NB4 (cell line): Measurements from ENCODE around the gene GPS2.

Experiments used
- MYC ChIP-seq: IDR thresholded peaks from 2 replicates; pipeline ENCODE4 v1.6.1; 2011; ENCODE audit warnings: low read depth, low read length
- POLR2A ChIP-seq: IDR thresholded peaks from 2 replicates; pipeline ENCODE4 v1.6.1; 2011; ENCODE audit warnings: mild to moderate bottlenecking; ENCODE audit not compliant: insufficient read length; ENCODE audit errors: extremely low read depth
- TF ChIP-seq, protein P1 (sequence below): IDR thresholded peaks from one replicate; pipeline ENCODE4 v1.5.1; 2012; ENCODE audit warnings: low read depth, low read length
- TF ChIP-seq, protein P2 (sequence below): IDR thresholded peaks from 2 replicates; pipeline ENCODE4 v1.6.1; 2011; ENCODE audit warnings: low read depth, low read length

DNA sequence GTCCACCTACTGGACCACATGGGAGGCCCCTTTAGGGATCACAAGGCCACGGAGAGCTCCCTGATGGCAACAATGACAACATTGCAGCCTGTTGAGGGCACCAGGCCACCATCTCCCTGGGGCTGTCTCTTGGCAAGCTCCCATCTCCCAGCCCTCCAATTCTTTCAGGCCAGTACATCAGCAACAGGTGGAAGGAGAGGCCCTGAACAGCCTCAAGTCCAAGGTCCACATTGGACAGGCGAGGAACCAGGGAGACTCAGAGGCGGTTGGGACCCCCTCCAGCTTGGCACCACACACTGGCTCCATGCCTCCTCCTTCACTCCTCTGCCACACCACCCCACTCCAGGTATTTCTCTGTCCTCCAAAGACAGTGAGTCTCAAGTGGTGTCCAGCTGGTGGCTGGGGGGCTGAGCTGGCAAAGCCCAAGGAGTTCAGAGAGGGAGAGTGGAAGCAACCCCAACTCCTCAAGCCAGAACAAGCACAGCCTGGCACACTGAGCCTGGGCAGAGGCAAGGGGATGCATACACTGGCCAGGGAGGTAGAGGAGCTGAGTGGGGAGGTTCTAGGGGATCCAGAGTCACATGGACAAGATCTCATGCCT is 19.9 kb upstream of the GPS2 start:
- TF ChIP-seq, protein P1, sequence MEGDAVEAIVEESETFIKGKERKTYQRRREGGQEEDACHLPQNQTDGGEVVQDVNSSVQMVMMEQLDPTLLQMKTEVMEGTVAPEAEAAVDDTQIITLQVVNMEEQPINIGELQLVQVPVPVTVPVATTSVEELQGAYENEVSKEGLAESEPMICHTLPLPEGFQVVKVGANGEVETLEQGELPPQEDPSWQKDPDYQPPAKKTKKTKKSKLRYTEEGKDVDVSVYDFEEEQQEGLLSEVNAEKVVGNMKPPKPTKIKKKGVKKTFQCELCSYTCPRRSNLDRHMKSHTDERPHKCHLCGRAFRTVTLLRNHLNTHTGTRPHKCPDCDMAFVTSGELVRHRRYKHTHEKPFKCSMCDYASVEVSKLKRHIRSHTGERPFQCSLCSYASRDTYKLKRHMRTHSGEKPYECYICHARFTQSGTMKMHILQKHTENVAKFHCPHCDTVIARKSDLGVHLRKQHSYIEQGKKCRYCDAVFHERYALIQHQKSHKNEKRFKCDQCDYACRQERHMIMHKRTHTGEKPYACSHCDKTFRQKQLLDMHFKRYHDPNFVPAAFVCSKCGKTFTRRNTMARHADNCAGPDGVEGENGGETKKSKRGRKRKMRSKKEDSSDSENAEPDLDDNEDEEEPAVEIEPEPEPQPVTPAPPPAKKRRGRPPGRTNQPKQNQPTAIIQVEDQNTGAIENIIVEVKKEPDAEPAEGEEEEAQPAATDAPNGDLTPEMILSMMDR: no peak
- no peak for TF ChIP-seq POLR2A
- TF ChIP-seq, protein P2, sequence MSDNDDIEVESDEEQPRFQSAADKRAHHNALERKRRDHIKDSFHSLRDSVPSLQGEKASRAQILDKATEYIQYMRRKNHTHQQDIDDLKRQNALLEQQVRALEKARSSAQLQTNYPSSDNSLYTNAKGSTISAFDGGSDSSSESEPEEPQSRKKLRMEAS: no peak
- TF ChIP-seq MYC: no peak
